Stimulated activated CD8-positive, alpha-beta memory T cell treated with anti-CD3 and anti-CD28 coated beads, Interleukin-15, amount 100 ng/mL, for 1 hour (primary cell): ENCODE results near the gene LMTK2.
A peak's percentile ranks its signal among the peaks of the same experiment; 100 is the strongest.

Experiments
- DNase-seq: peaks from one replicate; pipeline ENCODE4 v3.0.0-alpha.2; 2020; ENCODE audit warnings: low read depth

LMTK2 gene

DNA sequence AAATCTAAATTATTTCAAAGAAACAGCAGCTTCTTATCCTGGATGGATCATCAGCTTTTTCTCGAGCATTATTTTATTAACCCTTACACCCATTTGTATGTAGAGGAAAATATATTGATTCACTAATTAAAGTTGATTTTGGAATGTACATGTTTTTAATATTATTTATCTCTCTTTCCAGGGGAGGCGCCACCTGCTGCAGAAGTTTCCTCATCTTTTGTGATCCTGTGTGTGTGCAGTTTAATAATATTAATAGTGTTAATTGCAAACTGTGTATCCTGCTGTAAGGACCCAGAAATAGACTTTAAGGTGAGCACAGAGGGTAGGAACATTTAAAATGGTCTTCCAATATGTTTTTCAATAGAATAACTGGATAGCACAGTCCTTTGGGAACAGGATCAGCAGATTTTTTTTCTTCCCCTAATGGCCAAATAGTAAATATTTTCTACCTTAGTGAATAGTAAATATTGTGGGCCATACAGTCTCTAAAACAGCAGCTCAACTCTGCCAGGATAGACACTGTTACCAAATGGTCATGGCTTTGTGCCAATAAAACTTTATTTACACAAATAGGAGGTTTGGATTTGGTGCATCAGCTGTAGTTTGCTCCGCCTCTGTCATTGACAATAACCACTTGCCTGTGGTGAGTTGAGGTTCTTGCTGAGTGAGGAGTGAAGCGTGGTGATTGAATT is 30.6 kb downstream of the LMTK2 start:
- DNase-seq, result no peak

DNA sequence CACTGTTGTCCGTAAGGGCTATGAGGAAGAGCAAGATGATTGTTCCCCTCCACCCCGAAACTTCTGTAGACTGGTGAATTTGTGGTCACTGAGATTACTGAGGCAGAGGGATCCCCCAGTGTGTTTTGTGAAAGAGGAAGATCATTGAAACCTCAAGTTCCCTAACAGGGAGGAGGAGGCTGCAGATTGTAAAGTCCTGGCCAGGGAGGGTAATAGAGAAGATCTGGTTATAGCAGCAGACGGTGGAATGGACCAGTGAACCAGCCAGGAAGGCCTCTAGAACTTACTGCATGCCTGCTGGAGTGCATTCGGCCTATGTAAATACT is 31.1 kb downstream of the LMTK2 start:
- no peak for DNase-seq

- no peak for DNase-seq
Measured at GRCh38 chr7:98138672-98139071, 32.0 kb downstream of the LMTK2 start.

GRCh38 chr7:98142658-98143057 is 36.0 kb downstream of the LMTK2 start:
- DNase-seq, result no peak

- no peak for DNase-seq
Measured at GRCh38 chr7:98148607-98149006, 41.9 kb downstream of the LMTK2 start.

GRCh38 chr7:98149116-98149692 is 42.5 kb downstream of the LMTK2 start:
- DNase-seq, result no peak

DNA sequence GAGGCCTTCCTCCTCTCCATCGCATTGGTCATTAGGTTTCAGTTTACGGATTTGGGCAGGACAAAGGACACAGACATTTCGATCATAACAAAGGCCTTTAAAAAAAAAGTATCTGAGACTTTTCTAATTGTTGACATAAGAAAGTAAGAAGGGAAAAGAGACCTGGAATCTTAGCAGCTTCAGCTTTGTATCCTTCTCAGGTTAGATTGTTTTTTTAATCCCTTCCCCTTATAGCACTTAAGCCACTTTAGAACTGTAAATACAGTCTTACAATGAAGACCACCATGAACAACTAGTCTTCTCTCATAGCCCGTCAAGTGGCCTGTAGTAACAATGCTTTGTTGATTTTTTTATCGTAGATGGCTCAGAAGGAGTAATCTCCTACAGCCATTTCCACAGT is 45.2 kb downstream of the LMTK2 start:
- DNase-seq, result no peak

GRCh38 chr7:98156700-98157099 is 50.0 kb downstream of the LMTK2 start:
- no peak for DNase-seq

- DNase-seq, result no peak
Measured at GRCh38 chr7:98157761-98158160, 51.1 kb downstream of the LMTK2 start.

GRCh38 chr7:98162758-98163157 is 56.1 kb downstream of the LMTK2 start:
- no peak for DNase-seq

- DNase-seq, result no peak
Measured at GRCh38 chr7:98163269-98163668, 56.6 kb downstream of the LMTK2 start.

GRCh38 chr7:98163704-98164494 is 57.2 kb downstream of the LMTK2 start:
- no peak for DNase-seq

- DNase-seq, result peak; percentile 18
Measured at GRCh38 chr7:98165827-98166667, 59.4 kb downstream of the LMTK2 start.

- DNase-seq, result no peak
Measured at GRCh38 chr7:98166668-98166970, 60.0 kb downstream of the LMTK2 start.

- DNase-seq, result no peak
Measured at GRCh38 chr7:98167653-98168052, 61.0 kb downstream of the LMTK2 start.

DNA sequence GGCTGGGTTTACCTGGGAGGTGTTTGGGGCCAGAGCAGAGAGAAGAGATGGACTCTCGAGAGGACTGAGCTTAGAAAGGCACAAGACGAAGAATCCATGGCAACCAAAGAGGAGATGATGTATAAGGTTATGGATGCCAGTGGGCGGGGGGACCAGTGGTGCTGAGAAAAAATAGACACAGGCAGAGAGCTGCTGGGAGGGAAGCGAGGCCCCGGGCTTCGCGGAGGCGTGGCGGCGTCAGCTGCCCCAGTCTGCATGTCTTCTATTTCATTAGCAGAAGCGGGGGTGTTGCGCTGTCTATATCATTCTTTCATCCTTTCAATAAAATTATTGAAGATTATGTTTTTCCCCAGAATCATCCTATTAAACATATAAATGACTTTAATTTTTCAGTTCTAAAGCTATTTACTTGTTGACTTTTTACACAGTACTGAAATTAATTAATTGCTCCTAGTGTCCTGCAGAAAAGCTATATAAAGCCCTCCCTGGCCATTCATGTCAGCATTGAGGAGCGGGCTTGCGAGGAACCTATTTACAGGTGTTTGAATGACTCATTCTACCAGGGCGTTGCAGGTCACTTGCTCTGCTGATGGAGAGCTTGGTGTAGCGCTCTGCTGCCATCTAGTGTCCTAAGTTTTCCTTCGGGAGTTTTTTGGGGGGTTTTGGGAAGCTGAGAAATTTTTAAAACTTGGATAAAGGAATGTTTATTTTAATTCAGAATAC is 61.7 kb downstream of the LMTK2 start:
- DNase-seq, result peak; percentile 38

GRCh38 chr7:98168904-98169621 is 62.4 kb downstream of the LMTK2 start:
- no peak for DNase-seq

GRCh38 chr7:98170966-98171365 is 64.3 kb downstream of the LMTK2 start:
- DNase-seq, result no peak

- DNase-seq, result no peak
Measured at GRCh38 chr7:98171449-98171848, 64.8 kb downstream of the LMTK2 start.

- no peak for DNase-seq
Measured at GRCh38 chr7:98174334-98175259, 67.9 kb downstream of the LMTK2 start.
